ENCODE measurements around the gene AVPR1B. TPM values are rescaled to one million over a fixed set of nuclear protein-coding genes. Genes with fewer than 3 reads are reported as not detected.

Gene AVPR1B
- total and polyA plus RNA-seq, 2 donors (not counting 3 experiments of a cell fraction or from before 2014, with no cell fraction given): not detected

DNA sequence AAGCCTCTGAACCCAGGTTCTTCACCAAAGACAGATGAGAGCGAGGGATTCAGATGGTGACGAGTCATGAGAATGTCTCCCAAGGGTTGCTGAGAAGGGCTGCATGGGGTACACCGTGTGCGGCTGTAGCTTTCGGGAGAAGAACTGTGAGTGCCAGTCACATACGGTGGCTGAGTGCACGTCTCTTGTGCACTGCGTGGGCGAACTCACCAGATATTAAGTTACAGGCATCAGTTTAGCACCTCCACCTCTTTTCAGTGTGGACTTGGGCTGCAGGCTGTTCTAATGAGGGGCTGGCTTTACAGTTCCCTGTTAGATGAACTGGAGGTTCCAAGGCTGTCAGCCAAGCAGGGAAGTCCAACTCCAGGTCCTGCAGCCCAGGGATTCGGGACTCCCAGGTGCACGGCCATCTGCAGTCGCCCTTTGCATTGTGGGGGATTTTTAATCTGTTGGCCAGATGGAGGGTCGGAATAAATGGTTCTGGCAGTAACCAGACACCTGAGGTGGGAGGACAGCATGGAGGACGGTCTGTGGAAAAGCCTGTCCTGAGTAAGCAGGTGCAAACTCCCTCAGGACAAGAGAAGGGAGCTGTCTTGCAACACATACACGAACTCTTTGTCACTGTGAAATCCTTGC, 26.5 kb upstream of the AVPR1B start:
- intact Hi-C loops (cut with micrococcal nuclease) (no loop called here), dilution Hi-C loops (cut with MboI; ENCODE audit: extremely low pct_ligation_motif_present, low sequenced_read_pairs) (no loop called here)
- Histone ChIP-seq H3K4me1 (ENCODE audit: control insufficient read depth, extremely low read depth, insufficient read depth, low read length) (no peaks in the 10 kb centered on the region), H3K79me2 (ENCODE audit: control insufficient read depth, insufficient read depth, low read length) (no peaks in the 10 kb centered on the region), H3K27ac (ENCODE audit: insufficient read depth, low read depth, low read length) (no peak overlapping the region), H4K20me1 (replicated peaks; ENCODE audit: control insufficient read depth, extremely low read depth, insufficient read depth, low read length) (no peaks in the 10 kb centered on the region), H3K4me2 (ENCODE audit: insufficient read depth, low read length) (no peak overlapping the region), H2AFZ (ENCODE audit: low read depth, low read length) (no peak overlapping the region), H3K4me3 (replicated peaks in 1 of 3; ENCODE audit: insufficient read depth in 1 of 3, low read depth in 1 of 3, low read length in 3 of 3) (no peak overlapping the region), H3K9ac (replicated peaks; ENCODE audit: extremely low read depth, insufficient read depth, low read length) (no peak overlapping the region), H3K27me3 (ENCODE audit: control insufficient read depth in 2 of 2, insufficient read depth in 2 of 2, low read length in 2 of 2) (peaks cover 33 to 41% of the 10 kb centered on the region in 2 experiments), H3K9me1 (replicated peaks; ENCODE audit: control insufficient read depth, extremely low read depth, insufficient read depth, low read length) (no peaks in the 10 kb centered on the region), H3K9me3 (replicated peaks; ENCODE audit: control insufficient read depth, insufficient read depth, low read length) (no peaks in the 10 kb centered on the region), H3K36me3 (ENCODE audit: control insufficient read depth in 2 of 2, extremely low read depth in 1 of 2, insufficient read depth in 2 of 2, low read length in 2 of 2) (no peaks in the 10 kb centered on the region)
- BruUV-seq (replicated peaks): no TSS peak
- no peak for TF ChIP-seq POLR2A (IDR thresholded peaks at IDR 0.05; ENCODE audit: low read depth, low read length)
- TF ChIP-seq, protein P1, sequence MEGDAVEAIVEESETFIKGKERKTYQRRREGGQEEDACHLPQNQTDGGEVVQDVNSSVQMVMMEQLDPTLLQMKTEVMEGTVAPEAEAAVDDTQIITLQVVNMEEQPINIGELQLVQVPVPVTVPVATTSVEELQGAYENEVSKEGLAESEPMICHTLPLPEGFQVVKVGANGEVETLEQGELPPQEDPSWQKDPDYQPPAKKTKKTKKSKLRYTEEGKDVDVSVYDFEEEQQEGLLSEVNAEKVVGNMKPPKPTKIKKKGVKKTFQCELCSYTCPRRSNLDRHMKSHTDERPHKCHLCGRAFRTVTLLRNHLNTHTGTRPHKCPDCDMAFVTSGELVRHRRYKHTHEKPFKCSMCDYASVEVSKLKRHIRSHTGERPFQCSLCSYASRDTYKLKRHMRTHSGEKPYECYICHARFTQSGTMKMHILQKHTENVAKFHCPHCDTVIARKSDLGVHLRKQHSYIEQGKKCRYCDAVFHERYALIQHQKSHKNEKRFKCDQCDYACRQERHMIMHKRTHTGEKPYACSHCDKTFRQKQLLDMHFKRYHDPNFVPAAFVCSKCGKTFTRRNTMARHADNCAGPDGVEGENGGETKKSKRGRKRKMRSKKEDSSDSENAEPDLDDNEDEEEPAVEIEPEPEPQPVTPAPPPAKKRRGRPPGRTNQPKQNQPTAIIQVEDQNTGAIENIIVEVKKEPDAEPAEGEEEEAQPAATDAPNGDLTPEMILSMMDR (IDR thresholded peaks at IDR 0.05; ENCODE audit: extremely low read depth in 1 of 2, insufficient read depth in 1 of 2, low read depth in 1 of 2, low read length in 2 of 2): no peak
- TF ChIP-seq EZH2 (IDR thresholded peaks at IDR 0.05; ENCODE audit: borderline replicate concordance, low read depth, low read length, severe bottlenecking): no peak
- TF ChIP-seq MYC (IDR thresholded peaks at IDR 0.05; ENCODE audit: low read depth, low read length): no peak
- TF ChIP-seq JUN (IDR thresholded peaks at IDR 0.05; ENCODE audit: borderline replicate concordance, insufficient read depth, insufficient read length, low read depth): no peak
- TF ChIP-seq GATA2 (IDR thresholded peaks at IDR 0.05; ENCODE audit: insufficient read depth, insufficient read length, low read depth, low read length): no peak
- DNase-seq (ENCODE audit: low read depth, low spot score): no peak
- POLR2A ChIA-PET: interaction anchor here (0.6 kb wide), 1 partner anchor 672 kb away, joined by 4 read pairs; no protein-coding TSS in a partner anchor
- CTCF ChIA-PET: no interaction called here
- FAIRE-seq: no peak

All from endothelial cell of umbilical vein (primary cell).